Pancreas (tissue), 10 donors: ENCODE measurements around the gene EBP. TPM values are rescaled to one million over a fixed set of nuclear protein-coding genes. Genes with fewer than 3 reads are reported as not detected.

Source experiments
- ATAC-seq, 4 donors: fragments of 200-7000 bp; cut with Tn5 transposase; one replicate each; pipeline versions ENCODE4 v1.8.0 to v1.9.1; 2020; ENCODE audit warnings: mild to moderate bottlenecking in 4 of 4, moderate library complexity in 4 of 4
- DNase-seq, 6 donors: peaks; one replicate each; pipeline ENCODE4 v3.0.0-alpha.2; 2020
- FAIRE-seq: peaks from 2 replicates; lab custom pipeline; 2012; peaks lifted over from hg19 to GRCh38; lab: Jason Lieb, UNC
- H3K27ac ChIP-seq, 4 donors: fragments of 200-600 bp; sonication (generic); 1 replicate in 3 of 4; 2 replicates in 1 of 4; pipeline versions ENCODE4 v1.5.0 to v1.8.0; 2020
- H3K27me3 ChIP-seq, 4 donors: fragments of 200-600 bp; one replicate each; pipeline ENCODE4 v1.8.0; 2021
- H3K36me3 ChIP-seq, 3 donors: fragments of 200-600 bp; sonication (generic) in 1 of 3; one replicate each; pipeline versions ENCODE4 v1.5.0 to v1.8.0; 2020 to 2021
- H3K4me1 ChIP-seq, 3 donors: fragments of 200-600 bp; one replicate each; pipeline ENCODE4 v1.8.0; 2021
- H3K4me3 ChIP-seq, 4 donors: fragments of 200-600 bp; sonication (generic) in 2 of 4; one replicate each; pipeline versions ENCODE4 v1.5.0 to v1.8.0; 2020 to 2021
- H3K9me3 ChIP-seq, 4 donors: fragments of 200-600 bp; one replicate each; pipeline ENCODE4 v1.8.0; 2021
- CTCF ChIP-seq, 4 donors: fragments of 200-600 bp; sonication (generic) in 3 of 4; IDR thresholded peaks; one replicate each; pipeline versions ENCODE4 v1.5.0 to v1.8.0; 2021; ENCODE audit warnings: antibody characterized with exemption in 4 of 4
- WGBS, 2 donors: extraction: QIAGEN DNeasy Blood & Tissue Kit; methylation state at CpG; one replicate each; pipeline ENCODE4 v1.1.7; 2013; 5-methylcytosine and 5-hydroxymethylcytosine counted together
- intact Hi-C, 3 donors: fragments of 100-400 bp; cut with DNase I; formaldehyde crosslinking; loops; one replicate each; pipeline versions ENCODE4 v1.11.1 to v1.14.2; 2022
- polyA plus RNA-seq, 2 donors: library from polyadenylated mRNA; stranded (reverse); fragments of 200-250 nt; gene quantifications; one replicate each; pipeline ENCODE4 v1.2.3, GENCODE V29; 2013
- total RNA-seq, 6 donors: library from RNA; stranded (reverse); fragmentation: NEBNext Ultra II Directional in 4 of 6; extraction: Animal tissue kit (Norgen Biotek cat#: 25700) in 4 of 6; gene quantifications; one replicate each; pipeline versions ENCODE4 v1.2.1 to v1.2.4, GENCODE V29; 2021 to 2023
- donor health status: healthy with polysubstance abuse.
- donor health status: DM: no; HTN: no; CAD: no; lungs with moderate emphysema.
- donor health status: DM: no; HTN: no; CAD: no.
- donor health status: control.
- donor health status: control.
- donor health status: Bipolar disorder and iron deficiency.
- donor health status: DM: yes; HTN: yes; CAD: no.
- donor health status: DM: no; HTN: no; CAD: no.
- donor health status: DM: no; HTN: no; CAD: no.
- donor health status: DM: yes; HTN: yes; CAD: no.

EBP gene
- total and polyA plus RNA-seq, 8 donors, result 13.3 to 43.4 (median 20.8) TPM

- no peak for TF ChIP-seq CTCF (IDR thresholded peaks at IDR 0.05)
- WGBS, 2 donors, result 55 to 75% methylated on average over 6 of the region's 6 CpGs
- FAIRE-seq (no peak), ATAC-seq (no peak), DNase-seq (no peak)
- H3K9me3 ChIP-seq, result no peaks in the 10 kb centered on the region
- no peaks in the 10 kb centered on the region for H3K4me1 ChIP-seq
- no peaks in the 10 kb centered on the region for H3K27me3 ChIP-seq
- no peaks in the 10 kb centered on the region for H3K36me3 ChIP-seq
- H3K4me3 ChIP-seq, result no peak overlapping the region
- H3K27ac ChIP-seq, result no peak overlapping the region
- intact Hi-C loops, result no loop called here
Measured at GRCh38 chrX:48498374-48498809, 23.2 kb upstream of the EBP start.

GRCh38 chrX:48504261-48504660 lies 17.3 kb upstream of the EBP start:
- no peak for FAIRE-seq
- intact Hi-C loops, result no loop called here
- no peak overlapping the region for H3K4me3 ChIP-seq
- DNase-seq, result no peak
- H3K27ac ChIP-seq, result no peak overlapping the region
- WGBS, 2 donors, result 59% methylated on average over 7 of the region's 7 CpGs
- no peaks in the 10 kb centered on the region for H3K4me1 ChIP-seq
- ATAC-seq, result no peak
- no peaks in the 10 kb centered on the region for H3K36me3 ChIP-seq
- TF ChIP-seq CTCF (IDR thresholded peaks at IDR 0.05), result no peak
- H3K9me3 ChIP-seq, result no peaks in the 10 kb centered on the region
- no peaks in the 10 kb centered on the region for H3K27me3 ChIP-seq

GRCh38 chrX:48505481-48505880 lies 16.1 kb upstream of the EBP start:
- Histone ChIP-seq H3K36me3 (no peaks in the 10 kb centered on the region), H3K27ac (no peak overlapping the region), H3K4me1 (no peaks in the 10 kb centered on the region), H3K27me3 (no peaks in the 10 kb centered on the region), H3K4me3 (no peak overlapping the region), H3K9me3 (no peaks in the 10 kb centered on the region)
- DNase-seq (no peak), ATAC-seq (peak in 1 of 4 donors; percentile 26), FAIRE-seq (no peak)
- no peak for TF ChIP-seq CTCF (IDR thresholded peaks at IDR 0.05)
- WGBS, 2 donors, result 35 to 53% methylated on average over 5 of the region's 5 CpGs
- intact Hi-C loops, result no loop called here

- Histone ChIP-seq H3K27ac (no peak overlapping the region), H3K4me1 (no peaks in the 10 kb centered on the region), H3K27me3 (no peaks in the 10 kb centered on the region), H3K36me3 (no peaks in the 10 kb centered on the region), H3K9me3 (no peaks in the 10 kb centered on the region), H3K4me3 (no peak overlapping the region)
- FAIRE-seq, result no peak
- no peak for ATAC-seq
- 74 to 93% methylated on average over 5 of the region's 5 CpGs for WGBS, 2 donors
- no peak for TF ChIP-seq CTCF (IDR thresholded peaks at IDR 0.05)
- DNase-seq, result no peak
- intact Hi-C loops, result no loop called here
Measured at GRCh38 chrX:48507246-48507645, 14.4 kb upstream of the EBP start.

- Histone ChIP-seq H3K4me1 (no peaks in the 10 kb centered on the region), H3K27ac (peak within 1 kb of the TSS in 3 of 4 donors; percentile 12 to 50 (median 25)), H3K4me3 (peak within 1 kb of the TSS; percentile 17 to 59 (median 46)), H3K27me3 (no peaks in the 10 kb centered on the region), H3K36me3 (no peaks in the 10 kb centered on the region), H3K9me3 (no peaks in the 10 kb centered on the region)
- intact Hi-C loops, result no loop called here
- WGBS, 2 donors, result 0 to 33% methylated on average over 50 to 64 of the region's 65 CpGs
- FAIRE-seq (no peak), ATAC-seq (peak; percentile 96 to 98 (median 96)), DNase-seq (peak; percentile 73 to 92 (median 81))
- TF ChIP-seq CTCF (IDR thresholded peaks at IDR 0.05), result no peak
Measured at GRCh38 chrX:48508400-48509244, 13.0 kb upstream of the EBP start, which contains the start of gene PORCN. TSS of gene PORCN (plus strand) at chrX:48508992. CDS start at chrX:48509821, 829 bp downstream.
